Activated T-helper 9 cell treated with anti-CD3 and anti-CD28 coated beads, Interleukin-2, amount 50 U/mL, for 16 hours (primary cell): Measurements from ENCODE around the gene CD40.

Experiments
- DNase-seq: peaks from one replicate; pipeline ENCODE4 v3.0.0-alpha.2; 2020; ENCODE audit warnings: low read depth

CD40 gene

DNA sequence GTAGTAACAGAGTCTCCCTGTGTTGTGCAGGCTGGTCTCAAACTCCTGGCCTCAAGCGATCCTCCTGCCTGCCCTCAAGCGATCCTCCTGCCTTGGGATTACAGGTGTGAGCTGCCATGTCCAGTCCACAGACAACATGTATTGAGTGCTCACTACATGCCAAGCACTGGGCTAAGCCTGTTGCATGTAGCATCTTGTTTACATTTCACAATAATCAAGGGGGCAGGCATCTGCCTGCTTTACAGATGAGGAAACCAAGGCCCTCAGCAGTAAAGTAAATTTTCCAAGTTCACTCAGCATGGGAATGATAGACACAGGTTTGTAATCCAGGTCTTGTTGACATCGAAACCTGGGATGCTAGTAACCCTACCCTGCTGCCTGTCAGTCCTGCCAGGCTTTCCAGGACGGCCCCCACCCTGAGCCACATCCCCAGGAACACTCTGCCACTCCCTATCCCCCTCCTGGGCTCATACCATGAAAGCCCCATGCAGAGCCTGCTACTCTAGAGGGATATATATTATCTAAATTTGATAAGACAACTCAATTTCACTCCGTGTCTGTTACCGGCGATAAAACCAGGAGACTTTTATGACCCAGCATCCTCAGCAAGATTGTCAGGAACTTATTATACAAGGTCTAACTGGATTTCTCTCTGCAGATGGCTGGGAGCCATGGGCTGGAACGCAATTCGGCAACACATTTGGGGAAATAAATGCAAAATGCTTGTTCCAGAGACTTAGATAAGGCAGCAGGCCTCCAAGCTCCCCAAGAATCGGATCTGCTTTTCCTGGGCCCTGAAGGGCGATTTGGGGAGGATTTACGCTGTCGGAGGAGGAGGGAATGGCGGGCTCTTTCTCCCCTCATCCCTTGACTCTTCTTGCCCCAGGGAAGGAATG is 30.4 kb downstream of the CD40 start:
- DNase-seq, result no peak

DNA sequence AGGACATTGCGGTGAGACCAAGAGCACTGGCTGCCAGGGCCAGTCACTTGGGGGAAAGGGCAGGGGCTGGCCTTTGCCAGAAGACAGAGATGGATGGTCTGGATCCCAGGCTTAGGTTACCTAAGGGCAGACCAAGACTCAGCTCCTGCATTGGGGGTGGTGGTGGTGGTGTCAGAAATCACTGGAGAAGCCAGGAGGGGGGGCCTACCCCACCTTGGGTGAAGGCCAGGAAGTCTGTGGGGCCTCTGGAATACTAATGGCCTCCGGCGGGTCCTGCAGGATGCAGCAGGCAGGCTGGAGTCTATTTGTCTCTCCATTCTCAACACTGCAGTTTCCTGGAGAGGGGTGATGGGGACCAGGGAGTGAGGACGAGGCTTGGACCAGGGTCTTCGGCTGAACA is 32.8 kb downstream of the CD40 start:
- DNase-seq, result no peak

DNA sequence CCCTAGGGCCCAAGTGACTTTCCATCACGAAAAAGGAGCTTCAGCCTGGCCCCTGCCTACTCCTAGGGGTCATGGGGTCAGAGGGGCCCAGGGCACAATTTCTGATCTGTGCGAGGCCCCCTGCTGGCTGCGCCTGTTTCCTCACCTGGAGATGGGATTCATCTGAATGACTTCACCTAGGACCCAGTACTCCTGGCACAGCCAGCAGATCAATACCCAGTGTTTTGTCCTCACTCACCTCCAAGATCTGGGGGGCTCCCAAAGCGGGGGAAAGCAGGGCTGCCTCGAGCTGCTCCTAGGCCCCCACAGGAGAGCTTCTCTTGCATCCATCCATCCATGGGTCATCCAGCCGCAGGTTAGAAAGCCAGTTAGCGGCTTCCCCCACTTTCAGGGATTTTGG is 33.8 kb downstream of the CD40 start:
- no peak for DNase-seq

DNA sequence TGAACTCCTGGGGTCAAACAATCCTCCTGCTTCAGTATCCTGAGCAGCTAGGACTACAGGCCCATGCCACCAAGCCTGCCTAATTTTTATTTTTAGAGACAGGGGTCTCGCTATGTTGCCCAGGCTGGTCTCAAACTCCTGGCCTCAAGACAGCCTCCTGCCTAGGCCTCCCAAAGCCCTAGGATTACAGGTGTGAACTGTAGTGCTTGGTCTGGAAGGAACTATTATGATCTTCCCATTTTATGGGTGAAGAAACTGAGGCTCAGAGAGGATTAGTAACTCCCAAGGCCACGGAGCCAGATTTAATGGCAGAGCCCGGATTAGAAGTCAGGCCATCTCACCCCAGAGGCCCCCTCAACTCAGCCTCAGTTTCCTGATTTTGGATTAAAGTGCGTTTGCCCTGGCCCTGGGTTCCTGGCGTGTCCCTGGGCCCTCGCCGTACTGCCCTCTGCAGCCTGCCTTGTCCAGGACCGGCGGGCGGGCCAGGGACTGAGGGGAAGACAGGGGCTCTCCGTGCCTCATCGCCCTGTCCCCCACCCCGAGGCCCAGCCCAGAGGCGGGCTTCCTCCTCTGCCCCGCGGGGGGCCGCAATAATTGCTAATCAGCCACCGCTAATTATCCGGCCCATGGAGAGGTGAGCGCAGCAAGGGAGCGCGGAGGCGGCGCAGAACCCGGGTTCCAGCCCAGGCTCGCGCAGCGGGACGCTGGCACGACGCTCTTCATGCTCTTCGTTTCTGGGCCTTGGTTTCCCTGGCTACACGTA is 34.9 kb downstream of the CD40 start:
- DNase-seq, result no peak

DNA sequence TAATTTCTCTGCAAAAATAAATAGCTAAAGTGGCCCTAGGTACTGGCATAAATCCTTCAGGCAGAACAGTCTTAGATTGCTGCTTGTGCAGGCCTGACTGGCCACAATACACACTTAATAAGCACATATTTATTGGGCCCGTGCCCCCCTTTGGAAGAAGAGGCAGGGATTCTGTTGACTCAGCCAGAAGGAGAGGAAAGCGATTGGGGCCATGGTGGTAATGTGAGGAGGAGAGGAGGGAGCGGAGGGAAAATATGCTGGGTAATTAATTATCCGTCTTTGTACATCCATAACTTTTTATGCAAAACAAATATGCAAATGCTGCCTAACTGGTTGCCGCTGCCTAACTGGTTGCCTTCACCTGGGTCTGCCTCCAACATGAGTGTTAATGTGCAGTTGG is 36.2 kb downstream of the CD40 start:
- DNase-seq, result no peak

DNA sequence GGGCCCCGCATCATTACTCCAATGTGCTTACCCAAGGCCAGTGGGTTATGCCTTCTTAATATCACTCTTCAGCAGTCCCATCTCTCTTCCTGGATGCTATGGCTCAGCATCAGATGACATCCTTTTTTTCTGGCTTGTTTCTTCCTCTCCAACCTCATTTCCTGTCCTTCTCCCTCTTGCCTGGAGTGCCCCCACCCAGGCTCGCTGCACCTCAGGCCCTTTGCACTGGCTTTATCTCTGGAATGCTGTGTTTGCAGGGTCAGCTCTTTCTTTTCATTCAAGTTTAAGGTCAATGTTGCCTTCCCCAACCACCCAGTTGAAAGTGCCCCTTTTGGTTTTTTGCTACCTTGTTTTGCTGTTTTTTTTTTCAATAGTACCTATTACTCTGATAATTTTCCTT is 36.7 kb downstream of the CD40 start:
- no peak for DNase-seq

DNA sequence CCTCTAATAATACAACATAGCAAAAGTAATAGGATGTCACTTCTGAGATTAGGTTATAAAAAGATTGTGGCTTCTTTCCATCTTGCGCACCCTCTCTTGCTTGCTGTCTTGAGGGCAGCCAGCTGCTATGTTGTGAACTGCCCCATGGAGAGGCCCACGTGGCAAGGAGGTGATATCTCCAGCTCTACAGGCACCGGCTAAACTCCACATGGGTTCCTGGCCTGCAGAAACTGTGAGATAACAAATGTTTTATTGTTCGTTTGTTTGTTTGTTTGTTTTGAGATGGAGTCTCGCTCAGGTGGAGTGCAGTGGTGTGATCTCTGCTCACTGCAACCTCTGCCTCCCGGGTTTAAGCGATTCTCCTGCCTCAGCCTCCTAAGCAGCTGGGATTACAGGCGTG is 38.0 kb downstream of the CD40 start:
- DNase-seq, result no peak

DNA sequence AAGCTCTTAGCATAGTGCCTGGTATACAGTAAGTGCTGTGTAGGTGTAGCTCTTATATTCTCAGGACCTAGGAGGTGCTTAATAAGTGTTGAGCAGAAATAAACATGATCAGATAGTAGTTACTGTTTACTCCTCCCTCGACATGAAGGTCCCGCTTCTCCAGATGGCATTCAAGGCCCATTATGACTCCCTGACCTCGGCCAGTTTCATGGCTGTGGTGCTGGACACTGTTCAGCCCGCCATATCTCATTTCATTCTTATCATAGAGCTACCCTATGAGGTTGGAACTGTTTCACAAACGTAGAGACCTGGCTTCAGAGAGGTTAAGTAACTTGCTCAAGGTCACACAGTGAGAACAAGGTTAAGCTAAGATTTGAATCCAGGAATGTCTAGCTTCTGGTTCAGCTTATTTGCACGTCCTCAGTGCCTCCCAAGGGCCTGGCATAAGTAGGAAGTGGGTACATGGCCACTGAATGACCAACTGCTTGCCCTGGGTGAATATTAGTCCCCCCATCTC is 39.0 kb downstream of the CD40 start:
- no peak for DNase-seq

DNA sequence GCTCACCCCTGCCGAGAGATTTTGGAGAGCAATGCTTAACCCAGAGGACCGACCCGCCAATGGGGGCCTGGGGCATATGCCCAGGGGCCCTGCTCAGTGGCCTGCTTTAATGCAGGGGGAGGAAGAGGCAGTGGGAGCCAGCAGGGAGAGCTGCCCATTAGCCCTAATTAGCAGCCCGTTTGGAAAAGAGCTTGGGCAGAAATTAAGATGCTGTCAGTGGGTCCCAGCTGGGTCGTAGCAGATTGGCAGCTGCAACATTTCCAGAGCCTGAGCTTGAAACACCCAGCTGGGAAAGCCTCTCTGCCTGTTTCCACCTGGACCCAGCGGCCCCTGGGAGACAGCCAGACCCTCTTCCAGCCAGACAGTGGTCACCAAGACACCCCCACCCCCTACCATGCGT is 39.5 kb downstream of the CD40 start:
- no peak for DNase-seq

DNA sequence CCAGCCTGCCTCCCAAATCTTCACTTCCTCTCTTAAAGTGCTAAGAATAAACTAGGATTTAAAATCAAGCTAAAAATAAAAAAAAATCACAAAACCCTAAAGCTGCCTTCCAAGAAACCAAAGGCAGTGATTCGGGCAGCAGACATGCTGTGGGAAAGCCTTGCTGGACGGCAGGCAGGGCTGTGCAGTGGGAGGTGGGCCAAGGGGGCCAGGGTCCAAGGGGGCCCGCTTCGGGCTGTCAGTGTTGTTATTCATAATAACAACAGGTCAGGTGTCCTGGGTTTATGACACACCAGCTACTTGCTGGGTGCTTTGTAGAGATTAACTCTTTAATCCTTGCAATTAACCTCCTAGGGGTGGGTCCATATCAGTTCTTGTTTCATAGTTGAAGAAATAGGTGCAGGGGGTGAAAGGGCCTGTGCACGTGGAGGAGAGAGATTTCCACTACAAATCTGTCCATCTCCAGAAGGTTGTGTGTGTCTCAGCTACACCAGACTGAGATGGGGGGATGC is 40.4 kb downstream of the CD40 start:
- no peak for DNase-seq

DNA sequence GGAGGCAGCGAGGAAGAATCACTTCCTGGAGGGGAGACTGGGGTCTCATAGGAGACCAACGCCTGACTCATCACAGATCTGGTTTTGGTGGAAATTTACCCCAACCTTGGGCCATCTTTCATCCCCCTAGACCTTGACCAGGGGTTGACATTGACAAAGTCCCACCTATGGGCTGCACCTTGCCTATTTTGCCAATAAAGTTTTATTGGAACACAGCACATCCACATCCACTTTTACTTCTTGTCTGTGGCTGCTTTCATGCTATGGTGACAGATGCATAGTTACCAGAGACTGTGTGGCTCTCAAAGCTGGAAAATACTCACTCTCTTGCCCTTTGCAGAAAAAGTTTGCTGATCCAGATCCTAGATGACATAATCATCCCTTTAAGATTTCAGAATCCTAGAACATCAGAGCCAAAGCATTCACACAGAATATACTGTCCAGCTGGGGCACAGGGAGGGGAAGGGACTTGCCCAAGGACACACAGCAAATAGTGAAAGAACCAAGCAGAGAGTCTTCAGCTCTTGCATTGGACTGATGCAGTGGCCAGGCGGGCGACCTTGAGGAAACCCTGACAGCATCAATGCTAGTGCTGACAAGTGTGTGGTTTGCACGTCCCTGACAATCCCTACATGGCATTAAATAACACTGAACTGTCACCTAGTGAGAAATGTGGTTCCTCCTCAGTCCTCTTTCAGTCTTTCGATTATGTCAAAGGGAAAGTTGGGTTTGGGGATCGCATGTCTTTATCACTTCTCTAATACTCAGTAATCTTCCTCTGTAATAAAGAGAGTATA is 41.2 kb downstream of the CD40 start:
- no peak for DNase-seq

DNA sequence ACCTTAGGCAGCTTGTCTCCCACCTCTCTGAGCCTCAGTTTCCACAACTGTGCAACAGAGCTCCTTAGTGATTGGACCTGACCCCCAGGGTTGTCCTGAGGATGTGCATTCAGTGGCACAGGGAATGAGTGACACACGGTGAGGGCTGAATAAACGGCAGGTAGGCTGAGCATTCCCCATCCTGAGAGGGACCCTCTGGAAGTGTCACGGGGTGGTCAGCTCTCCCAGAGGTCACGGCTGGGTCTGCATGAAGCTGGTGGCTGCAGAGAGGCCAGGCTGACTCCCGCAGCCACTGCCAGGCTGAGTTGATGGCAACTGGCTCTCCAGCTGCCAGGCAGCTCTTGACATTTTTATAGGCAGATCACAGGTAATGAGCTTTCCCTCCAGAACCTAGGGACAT is 42.5 kb downstream of the CD40 start:
- no peak for DNase-seq

DNA sequence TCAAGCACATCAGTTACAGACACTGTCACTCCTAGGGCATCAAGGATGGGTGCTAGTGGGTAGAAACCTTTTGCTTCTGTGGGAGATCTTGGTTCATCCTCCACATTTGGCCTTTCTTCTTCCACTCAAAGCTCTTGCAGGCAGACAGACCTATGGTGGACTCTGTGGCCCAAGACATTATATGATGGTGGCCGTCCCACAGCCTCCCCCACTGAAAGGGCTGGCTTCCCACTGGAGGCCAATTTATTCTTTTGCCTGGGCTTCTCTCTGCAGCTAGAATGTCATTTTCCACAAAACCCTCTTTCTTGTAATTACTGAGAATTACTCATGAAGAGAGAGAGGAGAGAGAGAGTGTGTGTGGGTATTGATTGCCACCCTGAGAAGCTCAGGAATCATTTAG is 43.8 kb downstream of the CD40 start:
- DNase-seq, result no peak

DNA sequence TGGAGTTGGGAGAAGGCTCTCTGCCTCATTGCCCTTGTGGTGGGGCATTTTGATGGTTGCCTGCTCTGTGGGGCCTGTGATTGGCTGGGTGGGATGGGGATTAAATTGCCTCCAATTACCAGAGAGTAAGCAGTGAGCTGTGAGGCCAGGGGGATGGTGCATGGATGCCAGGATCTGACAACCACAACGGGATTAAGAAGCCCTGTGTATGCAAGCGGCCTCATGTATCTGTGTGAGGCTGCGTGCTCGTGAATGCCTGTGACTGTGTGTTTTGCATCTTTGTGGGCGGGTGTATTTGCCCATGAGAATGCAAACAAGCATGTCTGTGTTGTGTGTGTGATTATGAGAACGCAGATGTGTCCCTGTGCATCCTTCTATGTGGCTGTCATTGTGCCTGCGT is 46.1 kb downstream of the CD40 start:
- DNase-seq, result no peak

DNA sequence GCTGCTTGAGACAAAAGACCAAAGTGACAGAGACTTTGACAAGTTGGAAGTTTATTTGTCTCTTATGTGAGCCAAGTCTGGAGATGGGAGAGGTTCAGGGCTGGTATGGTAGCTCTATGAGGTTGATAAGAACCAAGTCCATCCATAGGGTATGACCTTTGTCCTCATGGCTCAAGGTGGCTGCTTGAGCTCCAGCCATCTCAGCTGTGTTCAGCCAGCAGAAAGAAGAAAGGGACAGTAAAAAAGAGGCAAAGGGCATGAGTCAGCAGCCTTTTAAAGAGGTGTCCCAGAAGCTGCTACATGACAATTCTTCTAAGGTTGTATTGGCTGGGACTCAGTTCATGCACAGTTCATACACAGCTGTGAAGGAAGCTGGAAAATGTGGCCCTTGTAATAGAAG is 49.0 kb downstream of the CD40 start:
- DNase-seq, result no peak

DNA sequence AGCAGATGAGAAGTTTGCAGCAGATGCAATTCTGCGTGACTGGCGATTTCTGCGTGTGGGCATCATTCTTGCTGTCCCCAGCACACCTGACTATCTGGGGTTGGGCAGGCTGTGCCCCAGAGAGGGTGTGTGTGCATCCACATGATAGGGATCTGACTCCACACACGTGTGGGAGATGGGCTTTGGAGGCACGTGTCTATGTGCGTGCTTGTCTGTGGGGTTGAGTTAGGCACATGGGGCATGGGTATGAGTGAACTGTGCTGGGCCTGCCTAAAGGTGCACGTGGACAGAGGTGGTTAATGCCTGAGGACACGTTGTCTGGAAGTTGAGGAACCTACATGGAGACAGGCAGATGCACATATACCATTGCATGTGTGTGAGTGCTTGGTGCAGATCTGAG is 50.3 kb downstream of the CD40 start:
- DNase-seq, result no peak

DNA sequence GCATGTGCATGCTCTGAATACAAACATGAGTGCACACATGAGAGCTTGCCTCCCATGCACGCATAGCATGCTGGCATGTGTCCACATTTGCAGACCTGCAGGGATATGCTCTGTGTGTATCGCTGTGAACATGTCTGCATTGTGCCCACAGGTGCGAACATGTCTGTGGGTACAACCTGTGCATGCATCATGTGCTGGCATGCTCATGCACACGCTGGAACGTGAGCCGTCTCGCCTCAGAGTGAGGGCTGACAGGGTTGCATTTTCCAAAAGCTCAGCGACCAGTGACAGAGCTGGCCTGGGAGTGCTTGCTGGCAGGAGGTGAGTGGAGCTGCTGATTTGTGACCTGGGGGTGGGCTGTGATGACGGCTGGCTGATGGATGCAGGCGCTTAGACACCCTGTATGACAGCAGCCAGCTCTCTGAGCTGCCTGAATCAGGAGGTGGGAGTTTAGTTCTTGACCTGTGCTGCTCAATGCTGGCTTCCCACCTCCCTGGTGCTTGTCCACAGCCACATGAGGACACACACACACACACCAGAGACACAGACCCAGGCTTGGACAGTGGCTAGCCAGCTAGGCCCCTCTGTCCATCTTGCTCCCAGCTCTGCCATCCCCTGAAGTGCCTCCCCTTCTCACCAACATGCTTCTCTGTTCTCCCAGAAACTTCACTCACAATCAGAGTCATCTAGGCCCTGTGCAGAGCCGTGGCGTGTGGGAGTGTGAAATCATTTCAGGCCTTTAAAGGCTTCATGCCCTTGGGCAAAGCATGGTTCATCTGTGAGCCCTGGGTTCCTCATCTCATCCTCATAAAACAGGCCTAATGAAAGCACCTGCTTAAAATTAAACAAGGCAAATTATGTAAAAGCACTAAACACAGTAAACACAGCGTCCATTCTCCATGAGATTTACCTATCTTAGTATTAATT is 51.4 kb downstream of the CD40 start:
- no peak for DNase-seq

DNA sequence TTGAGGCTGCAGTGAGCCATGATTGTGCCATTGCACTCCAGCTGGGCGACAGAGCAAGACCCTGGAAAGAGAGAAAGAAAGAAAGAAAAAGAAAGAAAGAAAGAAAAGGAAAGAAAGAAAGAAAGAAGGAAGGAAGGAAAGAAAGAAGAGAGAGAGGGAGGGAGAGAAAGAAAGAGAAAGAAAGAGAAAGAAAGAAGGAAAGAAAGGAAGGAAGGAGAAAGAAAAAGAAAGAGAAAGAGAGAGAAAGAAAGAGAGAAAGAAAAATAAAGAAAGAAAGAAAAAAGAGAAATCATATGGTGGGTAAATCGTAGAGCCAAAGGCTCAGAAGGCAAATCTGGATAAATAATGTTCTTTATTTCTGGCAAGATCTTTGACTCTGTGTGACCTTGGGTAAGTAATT is 53.4 kb downstream of the CD40 start:
- DNase-seq, result no peak

DNA sequence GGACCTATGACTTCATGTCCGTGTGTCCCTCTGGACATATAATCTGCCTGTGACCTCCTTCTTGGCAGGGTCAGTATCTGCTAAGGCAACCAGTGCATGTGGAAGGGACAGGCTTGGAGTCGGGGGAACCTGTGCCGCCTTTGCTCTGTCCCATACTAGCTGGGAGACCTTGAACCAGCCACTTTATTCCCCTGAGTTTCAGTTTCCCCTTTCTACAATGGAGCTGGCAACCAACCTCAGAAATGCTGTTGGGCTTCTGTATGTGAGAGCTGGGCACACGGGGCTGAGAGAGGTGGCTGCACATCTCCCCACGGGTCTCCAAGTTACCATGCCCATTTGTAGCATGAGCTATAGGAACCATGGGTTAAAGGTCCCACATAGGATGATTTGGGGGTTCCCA is 53.8 kb downstream of the CD40 start:
- no peak for DNase-seq

DNA sequence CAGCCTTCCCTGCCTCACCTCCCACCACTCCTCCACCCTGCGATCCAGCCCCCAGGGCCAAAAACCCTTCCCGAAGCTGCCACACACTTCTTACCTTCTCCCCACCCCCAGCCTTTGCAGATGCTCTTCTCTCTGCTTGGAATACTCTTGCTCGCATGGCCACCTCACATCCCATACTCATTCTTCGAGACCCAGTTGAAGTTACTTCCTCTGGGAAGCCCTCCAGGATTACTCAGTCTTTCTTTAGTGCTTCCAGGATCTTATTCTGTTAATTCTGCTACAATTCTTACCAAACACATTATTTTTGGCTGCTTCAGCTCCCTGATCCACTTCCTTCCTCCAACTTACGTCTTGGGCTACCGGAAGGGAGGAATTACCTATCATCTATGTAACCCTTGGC is 54.3 kb downstream of the CD40 start:
- DNase-seq, result no peak

DNA sequence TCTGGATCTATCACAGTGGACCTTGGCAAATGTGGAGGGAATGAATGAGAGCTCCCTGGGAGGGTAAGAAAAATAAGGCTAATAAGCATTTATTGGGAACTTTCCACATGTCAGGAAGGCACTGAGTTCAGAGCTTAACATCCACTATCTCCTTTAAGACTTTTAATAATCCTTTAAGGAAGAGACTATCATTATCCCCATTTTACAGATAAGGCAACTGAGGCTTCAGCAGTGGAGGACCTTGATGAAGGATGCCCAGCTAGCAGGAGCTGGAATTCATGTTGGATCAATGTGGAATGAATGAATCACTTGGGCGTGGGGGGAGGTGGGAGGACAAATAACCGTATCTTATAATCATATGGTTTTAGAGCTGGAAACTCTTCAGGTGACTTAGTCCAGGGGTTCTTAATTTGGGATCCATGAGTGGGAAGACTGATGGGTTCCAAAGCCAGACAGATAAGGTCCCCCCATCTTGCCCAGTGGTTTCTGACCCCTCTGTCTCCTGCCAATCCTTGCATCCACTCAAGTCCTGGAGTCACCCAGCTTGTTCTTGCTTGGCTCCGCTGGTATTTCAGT is 54.9 kb downstream of the CD40 start:
- no peak for DNase-seq
